Heart left ventricle (tissue), 13 donors: Measurements from ENCODE around the gene CCDC196.

Source experiments
- CTCF ChIP-seq, 12 donors: fragments of 200-600 bp; sonication (generic) in 4 of 12; IDR thresholded peaks; one replicate each; pipeline versions ENCODE4 v1.5.0 to v1.8.0; 2018 to 2022; ENCODE audit warnings: antibody characterized with exemption in 12 of 12, mild to moderate bottlenecking in 5 of 12
- POLR2A ChIP-seq, 2 donors: fragments of 450-650 bp; IDR thresholded peaks; one replicate each; pipeline ENCODE4 v1.6.1; 2017; ENCODE audit warnings: antibody characterized with exemption in 2 of 2, mild to moderate bottlenecking in 2 of 2, moderate library complexity in 2 of 2
- donor health status: ischemic (EF 13 %, LVEDD 7.1; RV severe dilation, severe dysfunction).
- donor health status: DM: no; HTN: yes; CAD: no.
- donor health status: DM: no; HTN: no; CAD: no.
- donor health status: ischemic (EF 25% LVEDD 6.9; RV normal size, moderate dysfunction).
- donor health status: ischemic (EF 25% LVEDD 5.7; RV mildly dilated, moderate dysfunction).
- donor health status: ischemic (EF 35%, LVEDD 5.7; RV mildly dilated, moderate dysfunction).
- donor health status: nonischemic (EF 11% LVEDD 7.7; RV severe dilation, severe dysfunction).
- donor health status: DM: yes; HTN: yes; CAD: no.
- donor health status: PGD.
- donor health status: ischemic (EF 29% LVEDD 5.4; RV normal size, mild dysfunction).
- donor health status: nonischemic (EF 23%, LVEDD 6.1; RV moderate dilation, normal function).

- TF ChIP-seq CTCF (IDR thresholded peaks at IDR 0.05) (no peak), POLR2A (IDR thresholded peaks at IDR 0.05) (no peak)
Measured at GRCh38 chr14:66472251-66472650, 13.9 kb upstream of the CCDC196 start.
